NCI-H526 (cell line): ENCODE results near the gene FAM217A.

Experiments used
- DNase-seq, 2 experiments: peaks; one replicate each; lab custom pipeline; 2025; lab: John Stamatoyannopoulos, UW

FAM217A gene

DNA sequence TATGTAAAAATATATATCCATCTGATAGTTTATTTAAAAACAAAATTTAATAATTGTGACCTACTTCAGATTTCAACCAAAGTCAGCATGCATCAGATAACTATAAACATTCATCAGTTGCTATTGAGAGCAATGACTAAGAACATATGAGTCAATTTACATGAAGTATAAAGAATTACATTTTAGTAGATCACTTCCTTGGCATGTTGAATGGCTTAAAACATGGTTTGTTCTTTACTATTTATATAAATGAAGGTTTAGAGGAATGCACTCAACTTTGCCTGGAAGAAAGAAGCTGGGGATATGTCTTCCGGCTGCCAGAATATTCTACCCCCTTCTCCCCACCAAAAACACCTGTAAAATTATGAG is 6.4 kb upstream of the FAM217A start:
- DNase-seq = no peak

DNA sequence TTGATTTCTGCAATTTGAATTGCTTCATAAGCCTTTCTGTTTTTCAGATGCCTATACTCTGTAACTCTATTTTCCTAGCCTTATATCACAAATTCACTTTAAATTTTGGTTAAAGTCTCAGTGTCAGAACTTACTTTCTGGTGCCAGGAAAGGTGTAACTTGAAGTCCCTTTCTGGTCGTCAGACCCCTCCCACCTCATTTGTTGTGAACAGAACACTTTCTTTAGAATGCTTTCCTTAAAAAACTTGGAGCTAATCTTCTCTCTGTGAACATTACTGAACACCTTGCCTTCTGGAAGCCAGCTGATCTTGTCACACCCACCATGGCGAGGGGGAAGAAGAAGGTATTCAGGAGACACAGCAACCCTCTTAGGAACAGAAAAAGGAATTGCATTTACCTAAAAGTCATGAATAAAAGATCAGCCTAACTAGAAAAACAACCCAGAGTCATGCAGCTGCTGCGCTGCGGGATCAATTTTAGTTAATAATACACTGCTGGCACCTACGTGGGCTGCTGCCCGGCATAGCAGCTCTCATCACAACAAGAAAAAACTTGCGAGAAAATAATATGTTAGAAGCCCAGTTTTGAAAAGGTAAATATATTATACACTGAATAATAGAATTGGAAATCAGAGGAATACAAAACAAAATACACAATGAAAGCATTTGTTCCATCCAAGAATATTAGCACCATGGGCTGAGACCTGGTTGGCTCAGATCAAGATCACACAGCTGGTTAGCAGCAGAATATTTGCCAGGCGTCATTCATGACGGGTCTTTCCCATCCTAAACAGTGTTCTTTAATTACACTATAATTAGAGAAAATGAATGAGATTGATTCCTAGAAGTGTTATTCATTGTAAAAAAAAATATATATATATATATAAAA is 5.8 kb upstream of the FAM217A start:
- peak in 1 of 2 experiments; percentile 28 for DNase-seq

DNA sequence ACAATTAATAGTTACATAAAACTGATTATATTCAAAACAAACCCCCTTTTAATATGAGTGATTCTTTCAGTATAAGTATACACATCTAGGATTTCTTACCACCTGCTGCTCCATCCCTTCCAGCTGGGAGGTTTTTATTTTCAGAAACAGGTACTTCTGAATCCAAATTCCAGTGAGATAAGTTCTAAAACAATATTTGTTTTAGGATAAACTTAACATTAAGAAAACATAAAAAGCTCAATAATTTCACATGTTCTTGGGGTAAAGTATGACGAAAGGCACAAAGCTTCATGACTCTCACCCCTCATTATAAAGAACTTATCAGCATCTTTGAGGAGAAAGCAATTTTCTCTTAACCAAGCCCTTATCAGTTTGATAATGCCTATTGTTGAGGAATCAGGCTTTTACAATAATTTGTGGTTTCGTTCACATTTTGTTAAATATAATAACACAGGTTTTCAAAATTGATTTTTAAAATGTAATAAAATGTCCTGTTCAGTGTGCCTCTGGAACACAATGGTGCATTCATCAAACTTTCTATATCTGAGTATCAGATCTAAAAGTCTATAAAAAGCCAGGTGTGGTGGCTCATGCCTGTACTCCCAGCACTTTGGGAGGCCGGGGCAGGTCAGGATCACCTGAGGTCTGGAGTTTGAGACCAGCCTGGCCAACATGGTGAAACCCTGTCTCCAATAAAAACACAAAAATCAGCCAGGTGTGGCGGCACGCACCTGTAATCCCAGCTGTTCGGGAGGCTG is 4.3 kb downstream of the FAM217A start:
- no peak for DNase-seq

DNA sequence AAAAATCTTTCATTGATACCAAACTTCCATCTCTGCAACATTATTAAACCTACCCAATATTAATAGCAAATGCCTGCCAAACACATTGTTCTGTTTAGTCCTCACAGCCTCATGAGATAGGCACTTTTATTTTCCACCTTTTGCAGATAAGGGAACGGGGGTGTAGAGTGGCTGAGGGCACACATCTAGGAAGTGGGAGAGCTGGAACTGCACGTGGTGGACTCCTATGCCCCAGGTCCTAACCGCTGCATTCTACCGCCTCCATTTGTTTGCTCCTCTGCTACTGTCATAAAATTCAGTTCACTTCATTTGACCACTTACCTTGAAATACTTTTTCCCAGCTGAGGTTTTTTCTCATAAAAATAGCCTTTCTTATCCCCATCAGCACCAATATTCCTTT is 7.6 kb downstream of the FAM217A start:
- no peak for DNase-seq

DNA sequence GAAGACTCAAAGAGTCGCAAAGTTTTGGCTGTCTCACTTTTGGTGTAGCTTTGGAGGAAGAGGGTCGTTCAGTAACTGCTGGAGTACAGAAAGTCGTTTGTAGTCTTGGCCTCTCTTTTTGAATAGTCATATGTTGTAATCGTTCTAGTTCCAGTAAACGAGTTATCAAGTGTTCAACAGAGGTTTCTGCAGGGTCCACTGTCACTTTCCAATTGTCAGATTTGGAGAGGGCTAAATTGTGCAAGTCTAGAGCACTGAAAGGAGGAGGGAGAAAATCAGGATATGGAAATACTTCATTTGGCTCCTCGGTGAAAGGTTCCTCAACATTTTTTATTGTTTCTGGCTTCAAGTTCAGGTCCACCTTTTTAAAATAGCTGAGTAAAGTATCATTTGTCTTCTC is 9.7 kb downstream of the FAM217A start:
- no peak for DNase-seq

DNA sequence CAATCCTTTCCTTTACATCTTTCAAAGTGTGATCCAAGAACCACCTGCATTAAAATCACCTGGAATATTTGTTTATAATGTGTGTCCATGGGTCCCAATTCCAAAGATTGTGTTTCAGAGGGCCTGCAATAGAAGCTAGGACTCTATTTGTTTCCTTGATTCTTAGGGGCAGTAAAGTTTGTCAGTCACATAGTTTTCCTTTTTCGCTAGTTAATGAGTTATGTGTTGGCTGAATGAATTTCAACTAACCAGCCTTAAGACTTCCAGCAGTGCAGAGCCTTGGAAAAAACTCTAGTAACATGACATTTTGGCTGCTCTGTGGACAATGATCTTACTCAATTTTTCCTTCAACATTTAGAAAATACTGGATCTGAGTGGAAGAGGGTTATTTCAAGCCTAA is 11.3 kb downstream of the FAM217A start:
- DNase-seq = peak; percentile 7 to 21

DNA sequence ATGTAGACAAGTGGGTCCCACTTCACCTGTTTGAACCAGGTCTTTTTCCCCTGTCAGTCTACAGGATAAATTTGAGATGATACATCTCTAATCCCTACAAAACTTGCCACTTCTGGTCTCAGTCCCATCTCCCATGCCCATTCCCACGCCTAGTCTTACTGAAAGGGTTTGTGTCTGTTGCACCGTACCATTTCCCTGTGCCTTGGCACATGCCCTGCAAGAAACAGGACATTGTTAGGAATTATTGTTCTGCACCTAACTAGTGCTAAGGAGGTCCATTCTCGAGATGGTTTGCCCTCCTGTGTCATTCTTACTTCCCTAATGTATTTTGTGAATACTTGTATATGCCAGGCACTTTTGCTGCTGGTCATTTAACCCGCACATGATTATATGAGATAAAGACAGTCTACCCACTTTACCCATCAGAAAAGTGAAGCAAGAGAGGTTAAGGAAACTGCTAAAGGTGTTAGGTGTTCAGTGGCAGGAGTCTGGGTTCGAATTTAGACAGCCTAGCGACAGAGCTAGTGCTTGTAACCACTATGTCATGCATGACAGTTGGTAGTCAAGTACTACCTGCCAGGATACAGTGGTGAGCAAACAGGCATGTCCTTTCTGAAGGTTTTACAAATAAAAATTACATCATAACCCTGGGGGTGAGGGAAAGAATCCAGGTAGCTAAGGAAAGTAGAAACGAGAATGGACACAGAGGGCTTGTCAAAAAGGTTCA is 12.7 kb downstream of the FAM217A start:
- no peak for DNase-seq

DNA sequence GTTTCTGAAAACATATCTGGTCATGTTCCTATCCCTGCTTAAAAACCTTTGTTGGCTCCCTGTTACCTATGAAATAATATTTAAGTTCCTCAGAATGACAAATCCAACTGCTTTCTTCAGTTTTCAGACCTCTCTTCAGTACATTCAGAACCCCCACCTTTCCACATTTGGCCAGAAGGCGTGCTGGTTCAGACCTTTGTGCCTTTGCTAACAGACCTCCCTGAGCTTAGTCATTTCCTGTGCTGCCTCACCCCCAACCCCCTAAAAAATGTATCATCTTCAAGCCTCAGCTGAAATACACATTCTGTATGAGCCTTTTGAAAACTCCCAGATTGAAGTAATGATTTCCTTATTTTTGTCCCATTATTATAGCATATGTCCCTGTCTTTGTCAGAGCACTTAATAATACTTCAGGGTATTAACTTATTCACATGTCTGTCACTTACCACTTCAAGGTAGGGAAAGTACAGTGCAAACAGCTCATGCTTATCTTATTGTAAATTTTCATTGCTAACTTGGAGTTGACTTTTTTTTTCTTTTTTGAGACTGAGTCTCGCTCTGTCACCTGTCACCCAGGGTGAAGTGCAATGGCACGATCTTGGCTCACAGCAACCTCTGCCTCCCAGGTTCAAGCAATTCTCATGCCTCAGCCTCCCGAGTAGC is 19.7 kb downstream of the FAM217A start:
- DNase-seq = no peak

DNA sequence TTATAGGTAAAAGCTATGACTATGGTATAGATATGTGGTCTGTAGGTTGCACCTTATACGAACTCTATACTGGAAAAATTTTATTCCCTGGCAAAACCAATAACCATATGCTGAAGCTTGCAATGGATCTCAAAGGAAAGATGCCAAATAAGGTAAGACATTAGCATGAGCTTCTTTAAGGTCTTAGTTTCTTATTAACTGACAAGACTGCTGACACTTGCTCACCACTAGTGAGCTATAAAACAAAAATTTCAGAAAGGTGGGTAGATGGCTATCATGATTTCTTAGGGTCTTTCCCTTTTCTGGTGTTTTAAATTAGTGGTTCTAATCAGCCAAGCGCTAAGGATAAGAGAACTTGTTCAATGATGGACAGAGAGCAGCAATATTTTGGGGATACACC is 21.9 kb downstream of the FAM217A start:
- DNase-seq = no peak

DNA sequence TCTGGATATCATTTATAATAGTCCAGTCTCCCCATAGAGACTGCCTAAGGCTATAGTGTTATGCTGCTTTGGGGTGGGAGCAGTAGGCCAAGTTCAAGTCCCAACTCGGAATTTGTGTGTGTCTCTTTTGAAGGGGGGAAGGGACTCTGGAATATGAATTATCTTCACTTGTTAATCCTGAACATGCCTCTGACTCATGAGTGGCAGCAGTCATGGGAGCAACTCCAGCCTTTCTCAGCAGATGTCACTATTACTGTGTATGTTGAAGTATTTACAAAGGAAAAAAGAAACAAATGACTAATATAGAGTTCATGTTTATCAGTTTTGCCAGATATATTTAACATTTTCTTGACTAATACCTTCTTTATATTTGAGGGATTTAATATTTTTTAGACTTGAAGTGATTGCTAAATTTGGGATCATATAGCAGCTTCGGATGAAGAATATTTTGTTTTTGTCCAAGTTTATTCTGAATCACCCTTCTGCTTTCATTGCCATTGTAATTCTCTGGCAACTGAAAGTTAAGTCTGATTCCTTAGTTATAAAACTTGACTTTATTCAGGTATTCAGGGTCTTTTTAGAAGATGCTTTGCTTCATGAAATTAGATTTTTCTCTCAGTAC is 23.4 kb downstream of the FAM217A start:
- peak in 1 of 2 experiments; percentile 28 for DNase-seq

DNA sequence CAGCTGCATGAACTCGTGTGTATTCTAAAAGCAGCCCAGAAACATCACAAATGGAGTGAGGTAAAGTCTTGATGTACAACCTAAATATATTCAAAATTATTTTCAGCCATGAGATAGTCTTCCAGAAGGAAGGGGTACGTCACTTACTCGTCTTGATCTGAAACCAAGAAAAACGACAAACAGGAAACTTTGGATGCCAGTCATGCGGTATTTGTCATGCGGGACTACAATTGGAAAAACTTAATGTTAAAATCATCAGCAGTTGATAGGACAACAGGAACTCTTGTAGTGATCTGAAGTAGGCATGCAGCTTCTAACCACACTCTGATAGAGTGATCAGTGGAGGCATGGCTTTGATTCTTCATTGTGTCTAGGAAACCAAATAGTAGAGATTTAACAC is 29.7 kb downstream of the FAM217A start:
- no peak for DNase-seq

DNA sequence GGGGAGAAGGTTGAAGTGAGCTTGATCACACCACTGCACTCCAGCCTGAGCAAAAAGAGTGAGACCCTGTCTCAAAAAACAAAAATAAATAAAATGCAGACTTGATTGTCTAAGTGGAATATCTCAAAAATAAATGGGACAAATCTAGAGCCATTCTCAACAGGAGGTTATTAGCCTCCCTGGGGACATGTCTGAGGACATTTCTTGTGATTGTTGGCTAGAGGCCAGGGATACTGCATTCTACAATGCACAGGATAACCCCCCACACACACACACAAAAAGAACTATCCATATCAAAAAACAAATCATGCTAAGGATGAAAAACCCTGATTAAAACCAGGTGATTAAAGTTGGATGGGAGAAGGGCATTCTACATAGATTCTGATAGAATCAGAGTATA is 37.5 kb downstream of the FAM217A start:
- no peak for DNase-seq

DNA sequence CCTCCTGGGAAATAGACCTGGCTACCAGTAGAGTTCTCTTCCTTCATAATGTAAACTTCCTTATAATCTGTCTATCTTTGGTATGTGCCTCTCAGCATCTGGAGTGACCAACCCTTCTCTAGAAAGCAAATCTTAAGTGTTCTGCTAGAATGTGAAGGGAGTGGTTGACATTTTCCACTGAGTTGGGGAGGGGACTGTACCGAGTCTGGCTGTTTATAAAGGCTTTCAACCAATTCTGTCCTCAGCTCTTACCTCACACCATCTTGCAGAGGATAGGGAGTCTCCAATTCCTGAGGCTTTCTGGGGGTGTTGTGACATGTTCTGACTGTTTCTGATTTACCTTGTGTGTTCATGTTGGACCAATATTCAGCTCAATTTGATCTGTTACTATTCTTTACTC is 39.6 kb downstream of the FAM217A start:
- no peak for DNase-seq

DNA sequence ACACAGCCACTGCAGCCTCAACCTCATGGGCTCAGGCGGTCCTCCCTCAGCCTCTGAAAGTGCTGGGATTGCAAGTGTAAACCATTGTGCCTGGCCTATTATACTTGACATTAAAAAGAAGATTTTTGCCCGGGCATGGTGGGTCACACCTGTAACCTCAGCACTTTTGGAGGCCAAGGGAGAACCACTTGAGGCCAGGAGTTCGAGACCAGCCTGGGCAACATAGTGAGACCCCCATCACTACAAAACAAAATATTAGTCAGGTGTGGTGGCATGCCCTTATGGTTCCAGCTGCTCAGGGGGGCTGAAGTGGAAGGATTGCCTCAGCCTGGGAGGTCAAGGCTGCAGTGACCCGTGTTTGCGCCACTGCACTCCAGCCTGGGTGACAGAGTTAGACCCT is 42.4 kb downstream of the FAM217A start:
- no peak for DNase-seq

DNA sequence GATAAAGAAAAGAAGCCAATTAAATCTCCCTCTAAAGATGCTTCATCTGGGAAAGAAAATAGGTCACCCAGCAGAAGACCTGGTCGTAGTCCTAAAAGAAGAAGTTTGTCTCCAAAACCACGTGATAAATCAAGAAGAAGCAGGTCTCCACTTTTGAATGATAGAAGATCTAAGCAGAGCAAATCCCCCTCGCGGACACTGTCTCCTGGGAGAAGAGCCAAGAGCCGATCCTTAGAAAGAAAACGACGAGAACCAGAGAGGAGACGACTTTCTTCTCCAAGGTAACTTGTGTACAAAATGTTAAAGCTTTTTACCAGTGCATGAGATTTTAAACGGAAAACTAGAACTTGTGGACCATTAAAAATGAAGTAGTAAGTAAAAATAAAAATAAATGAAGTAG is 46.5 kb downstream of the FAM217A start:
- no peak for DNase-seq

DNA sequence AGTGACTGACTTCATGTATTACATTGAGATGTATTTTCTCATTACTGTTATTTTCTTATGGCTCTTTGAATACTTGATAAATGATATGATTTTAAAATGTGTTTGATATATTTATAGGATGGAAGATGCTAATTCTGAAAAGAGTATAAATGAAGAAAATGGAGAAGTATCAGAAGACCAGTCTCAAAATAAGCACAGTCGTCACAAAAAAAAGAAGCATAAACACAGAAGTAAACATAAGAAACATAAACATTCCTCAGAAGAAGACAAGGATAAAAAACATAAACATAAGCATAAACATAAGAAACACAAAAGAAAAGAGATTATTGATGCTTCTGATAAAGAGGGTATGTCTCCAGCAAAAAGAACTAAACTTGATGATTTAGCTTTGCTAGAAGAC is 47.5 kb downstream of the FAM217A start:
- DNase-seq = no peak

DNA sequence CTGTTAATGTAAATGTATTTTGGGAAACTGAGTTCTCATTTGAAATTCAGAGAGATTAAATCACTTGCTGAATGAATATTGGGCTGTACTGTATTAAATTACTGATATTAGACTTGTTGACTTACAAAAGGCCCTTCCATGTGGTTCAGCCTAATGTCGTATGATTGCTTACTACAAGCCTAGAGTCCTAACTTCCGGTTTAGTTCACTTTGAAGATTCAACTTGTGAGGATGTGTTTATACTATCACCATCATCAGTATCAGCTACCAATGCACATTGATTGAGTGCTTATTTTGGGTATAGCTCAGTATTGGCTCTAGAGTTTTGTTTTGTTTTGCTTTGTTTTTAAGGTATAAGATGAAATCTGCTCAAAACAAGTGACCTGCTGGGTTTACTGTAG is 48.3 kb downstream of the FAM217A start:
- DNase-seq = no peak

DNA sequence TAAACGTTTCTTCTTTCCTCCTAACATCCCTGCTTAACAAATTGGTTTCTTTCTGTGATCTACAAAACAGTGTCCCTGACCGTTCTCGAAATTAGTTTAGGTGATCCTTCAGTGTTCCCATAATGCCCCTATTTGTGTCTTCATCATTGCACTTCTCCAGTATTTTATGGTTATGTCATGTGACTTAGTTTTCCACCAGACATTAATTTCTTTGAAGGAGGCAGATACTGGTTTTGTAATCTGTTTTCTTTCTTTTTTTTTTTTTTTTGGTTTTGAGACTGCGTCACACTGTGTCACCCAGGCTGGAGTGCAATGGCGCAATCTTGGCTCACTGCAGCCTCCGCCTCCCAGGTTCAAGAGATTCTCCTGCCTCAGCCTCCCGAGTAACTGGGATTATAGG is 49.2 kb downstream of the FAM217A start:
- DNase-seq = no peak

DNA sequence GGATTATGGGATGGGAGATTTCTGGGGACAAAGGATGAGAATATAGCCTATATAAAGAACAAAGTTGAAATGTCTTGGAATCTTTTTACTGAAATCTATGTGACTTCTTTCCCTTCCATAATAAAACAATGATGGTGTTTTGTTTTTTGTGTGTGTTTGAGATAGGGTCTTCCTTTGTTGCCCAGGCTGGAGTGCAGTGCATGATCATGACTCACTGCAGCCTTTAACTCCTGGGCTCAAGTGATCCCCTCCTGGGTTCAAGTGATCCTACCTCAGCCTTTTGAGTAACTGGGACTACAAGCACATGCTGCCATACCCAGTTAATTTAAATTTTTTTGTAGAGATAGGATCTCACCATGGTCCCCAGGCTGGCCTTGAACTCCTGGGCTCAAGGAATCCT is 50.9 kb downstream of the FAM217A start:
- no peak for DNase-seq

DNA sequence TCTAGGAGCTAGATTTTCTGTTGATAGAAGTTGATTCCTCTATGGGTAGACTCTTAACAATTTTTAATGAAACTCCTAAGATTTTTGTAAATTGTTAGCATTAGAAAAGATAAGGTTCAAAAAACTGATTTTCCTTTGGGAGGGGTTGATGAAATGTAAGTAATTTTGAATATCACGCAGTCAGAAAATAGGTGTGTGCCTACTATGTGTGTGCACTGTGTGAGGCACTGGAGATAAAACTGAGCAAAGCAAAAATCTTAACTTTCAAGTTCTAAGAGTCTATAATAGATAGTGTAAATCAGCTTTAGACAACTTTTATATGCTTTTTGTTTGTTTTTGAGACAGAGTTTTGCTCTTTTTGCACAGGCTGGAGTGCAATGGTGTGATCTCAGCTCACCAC is 53.3 kb downstream of the FAM217A start:
- no peak for DNase-seq

DNA sequence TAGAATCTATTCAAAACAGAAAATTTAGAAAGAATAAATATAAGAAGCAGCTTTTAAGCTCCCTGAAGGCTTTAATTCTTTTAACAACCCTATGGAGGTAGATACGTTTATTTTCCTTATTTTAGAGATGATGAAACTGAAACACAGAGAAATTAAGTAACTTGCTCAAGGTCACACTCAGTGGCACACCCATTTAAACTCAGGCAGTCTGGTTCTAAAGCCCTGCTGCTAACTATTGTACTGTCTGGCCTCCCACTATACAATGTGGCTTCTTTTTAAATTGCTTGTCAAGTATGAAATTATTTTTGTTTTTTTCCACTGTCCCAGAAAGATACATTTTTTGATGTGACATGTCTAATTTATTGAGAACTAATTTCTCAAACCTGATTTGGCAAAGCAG is 55.7 kb downstream of the FAM217A start:
- DNase-seq = no peak
